ENCODE data around the gene ITPRIPL1.

DNA sequence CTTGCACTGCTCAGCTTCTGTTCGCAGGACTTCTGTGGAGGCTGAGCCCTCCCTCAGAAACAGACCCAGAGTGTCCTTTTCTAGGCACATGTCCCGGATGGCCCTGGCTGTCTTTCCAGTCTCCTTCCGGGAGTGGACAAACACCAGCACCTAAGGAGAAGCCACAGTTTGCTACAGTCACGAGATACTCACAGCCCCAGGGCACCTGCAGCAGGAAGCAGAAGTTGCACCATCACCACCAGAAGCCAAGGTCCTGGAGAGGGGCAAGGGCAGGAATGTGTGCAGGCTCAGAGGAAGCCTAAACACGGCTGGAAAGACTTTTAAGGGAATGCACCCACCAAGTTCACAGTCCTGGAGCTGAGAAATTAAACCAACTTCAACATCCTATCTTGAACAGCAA, 33.4 kb upstream of the ITPRIPL1 start:
- no peak for TF ChIP-seq CTCF (conservative IDR thresholded peaks at IDR 0.05)
- no peak for TF ChIP-seq ZFX (IDR thresholded peaks at IDR 0.05)

Measured in C4-2B (cell line).